Endodermal cell (in vitro differentiated cells): ENCODE measurements around the gene EP300. TPM values are rescaled to one million over a fixed set of nuclear protein-coding genes. Genes with fewer than 3 reads are reported as not detected.
"Not testable (repeated sequence)": the region's sequence is repeated elsewhere in the genome, so short reads cannot be mapped to it uniquely, and the experiment has no call there.

ENCODE experiments used
- DNase-seq: peaks from one replicate; pipeline ENCODE4 v3.0.0-alpha.2; 2017
- H3K27ac ChIP-seq: 2 replicates; pipeline ENCODE4 v1.5.1; 2013; ENCODE audit warnings: mild to moderate bottlenecking, low read depth, low read length, moderate library complexity
- H3K27me3 ChIP-seq: 2 replicates; pipeline ENCODE4 v1.6.1; 2013; ENCODE audit warnings: mild to moderate bottlenecking, low read length, moderate library complexity; ENCODE audit not compliant: insufficient read depth, control insufficient read depth, poor library complexity, severe bottlenecking
- H3K36me3 ChIP-seq: 2 replicates; pipeline ENCODE4 v1.7.0; 2013; ENCODE audit warnings: mild to moderate bottlenecking, low read length, moderate library complexity; ENCODE audit not compliant: control insufficient read depth, insufficient read depth
- H3K4me1 ChIP-seq: one replicate; pipeline ENCODE4 v1.7.0; 2013; ENCODE audit warnings: low read length; ENCODE audit not compliant: control insufficient read depth, insufficient read depth
- H3K4me3 ChIP-seq: 2 replicates; pipeline ENCODE4 v1.5.1; 2013; ENCODE audit warnings: mild to moderate bottlenecking, low read length, moderate library complexity
- H3K9ac ChIP-seq: 2 replicates; pipeline ENCODE4 v1.6.1; 2013; ENCODE audit warnings: mild to moderate bottlenecking, low read length, moderate library complexity; ENCODE audit not compliant: poor library complexity, severe bottlenecking; ENCODE audit errors: extremely low read depth
- H3K9me3 ChIP-seq: 2 replicates; pipeline ENCODE4 v1.6.1; 2013; ENCODE audit warnings: mild to moderate bottlenecking, low read length, moderate library complexity; ENCODE audit not compliant: control insufficient read depth
- H3K27ac Mint-ChIP-seq: 2 replicates; pipeline ENCODE4 v1.8.0; 2020; ENCODE audit warnings: mixed read lengths
- H3K27me3 Mint-ChIP-seq: 2 replicates; pipeline ENCODE4 v1.8.0; 2021; ENCODE audit warnings: mild to moderate bottlenecking, mixed read lengths; ENCODE audit not compliant: insufficient read depth
- H3K36me3 Mint-ChIP-seq: 2 replicates; pipeline ENCODE4 v1.8.0; 2020; ENCODE audit warnings: low read depth, mixed read lengths
- H3K4me1 Mint-ChIP-seq: 2 replicates; pipeline ENCODE4 v1.8.0; 2020; ENCODE audit warnings: mixed read lengths
- H3K4me3 Mint-ChIP-seq: 2 replicates; pipeline ENCODE4 v1.8.0; 2020; ENCODE audit warnings: mild to moderate bottlenecking, moderate library complexity, mixed read lengths
- H3K9me3 Mint-ChIP-seq: 2 replicates; pipeline ENCODE4 v1.8.0; 2020; ENCODE audit warnings: mild to moderate bottlenecking, mixed read lengths
- WGBS, 2 experiments: methylation state at CpG; one replicate each; pipeline versions ENCODE4 v1.1.5 to v1.1.7; 2013; ENCODE audit warnings: missing lambda C conversion rate in 2 of 2, mixed read lengths in 1 of 2; ENCODE audit not compliant: insufficient coverage in 1 of 2, insufficient read length in 1 of 2; 5-methylcytosine and 5-hydroxymethylcytosine counted together
- total RNA-seq, 2 donors: library from RNA; stranded (reverse); fragmentation: NEBNext Ultra II Directional in 1 of 2; extraction: Animal tissue kit (Norgen Biotek cat#: 25700) in 1 of 2; gene quantifications; 2 replicates in 1 of 2; 3 replicates in 1 of 2; pipeline ENCODE4 v1.2.1, GENCODE V29; 2021
- TF ChIP-seq, protein P1 (sequence below): fragments of 200-600 bp; sonication (generic); conservative IDR thresholded peaks from 2 replicates; pipeline ENCODE4 v1.5.0; 2021; ENCODE audit warnings: antibody characterized with exemption, mild to moderate bottlenecking

The EP300 gene
- total RNA-seq, 2 donors from 2014 or later = 95.5 to 130 TPM

DNA sequence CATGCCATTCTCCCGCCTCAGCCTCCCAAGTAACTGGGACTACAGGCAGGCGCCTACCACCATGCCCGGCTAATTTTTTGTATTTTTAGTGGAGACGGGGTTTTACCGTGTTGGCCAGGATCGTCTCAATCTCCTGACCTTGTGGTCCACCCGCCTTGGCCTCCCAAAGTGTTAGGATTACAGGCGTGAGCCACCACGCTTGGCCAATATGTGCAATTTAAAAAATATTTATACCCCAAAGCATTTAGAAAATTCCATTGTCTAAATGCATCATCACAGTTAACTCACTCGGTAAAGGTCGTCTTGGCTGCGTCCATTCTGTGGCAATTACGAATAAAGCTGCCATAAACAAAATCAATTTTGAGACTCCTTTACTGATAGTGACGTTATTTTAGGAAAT lies 36.2 kb downstream of the EP300 start:
- Histone ChIP-seq H3K27ac (no peak overlapping the region), H3K9ac (no peak overlapping the region), H3K9me3 (no peaks in the 10 kb centered on the region), H3K36me3 (peaks cover 92% of the 10 kb centered on the region), H3K4me1 (no peaks in the 10 kb centered on the region), H3K4me3 (no peak overlapping the region), H3K27me3 (no peaks in the 10 kb centered on the region)
- TF ChIP-seq, protein P1, sequence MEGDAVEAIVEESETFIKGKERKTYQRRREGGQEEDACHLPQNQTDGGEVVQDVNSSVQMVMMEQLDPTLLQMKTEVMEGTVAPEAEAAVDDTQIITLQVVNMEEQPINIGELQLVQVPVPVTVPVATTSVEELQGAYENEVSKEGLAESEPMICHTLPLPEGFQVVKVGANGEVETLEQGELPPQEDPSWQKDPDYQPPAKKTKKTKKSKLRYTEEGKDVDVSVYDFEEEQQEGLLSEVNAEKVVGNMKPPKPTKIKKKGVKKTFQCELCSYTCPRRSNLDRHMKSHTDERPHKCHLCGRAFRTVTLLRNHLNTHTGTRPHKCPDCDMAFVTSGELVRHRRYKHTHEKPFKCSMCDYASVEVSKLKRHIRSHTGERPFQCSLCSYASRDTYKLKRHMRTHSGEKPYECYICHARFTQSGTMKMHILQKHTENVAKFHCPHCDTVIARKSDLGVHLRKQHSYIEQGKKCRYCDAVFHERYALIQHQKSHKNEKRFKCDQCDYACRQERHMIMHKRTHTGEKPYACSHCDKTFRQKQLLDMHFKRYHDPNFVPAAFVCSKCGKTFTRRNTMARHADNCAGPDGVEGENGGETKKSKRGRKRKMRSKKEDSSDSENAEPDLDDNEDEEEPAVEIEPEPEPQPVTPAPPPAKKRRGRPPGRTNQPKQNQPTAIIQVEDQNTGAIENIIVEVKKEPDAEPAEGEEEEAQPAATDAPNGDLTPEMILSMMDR = no peak
- no peak for DNase-seq
- no peaks in the 10 kb centered on the region for H3K27me3 Mint-ChIP-seq
- H3K36me3 Mint-ChIP-seq = peaks cover 84% of the 10 kb centered on the region
- no peak overlapping the region for H3K27ac Mint-ChIP-seq
- no peaks in the 10 kb centered on the region for H3K4me1 Mint-ChIP-seq
- 96 to 97% methylated on average over 13 to 14 of the region's 14 CpGs for WGBS, 2 experiments
- H3K9me3 Mint-ChIP-seq = no peaks in the 10 kb centered on the region
- H3K4me3 Mint-ChIP-seq = no peak overlapping the region

DNA sequence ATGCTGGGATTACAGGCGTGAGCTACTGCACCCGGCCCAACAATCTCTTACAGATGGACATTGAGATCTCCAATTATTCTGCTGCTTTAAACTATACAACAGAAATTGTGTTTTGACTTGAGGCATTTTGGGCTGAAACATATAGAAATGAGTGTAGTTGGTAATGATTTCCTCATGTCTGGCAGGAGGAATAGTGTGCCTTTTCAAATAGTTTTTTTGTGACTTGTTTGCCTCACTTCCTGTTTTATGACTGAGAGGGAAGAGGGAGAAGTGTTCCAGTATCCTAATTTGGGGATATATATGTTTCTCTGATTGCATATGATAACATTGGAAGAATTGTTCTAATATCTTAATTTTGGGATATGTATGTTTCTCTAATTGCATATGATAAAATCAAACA lies 40.2 kb downstream of the EP300 start:
- no peak overlapping the region for H3K9ac ChIP-seq
- no peaks in the 10 kb centered on the region for H3K9me3 Mint-ChIP-seq
- no peak overlapping the region for H3K4me3 Mint-ChIP-seq
- DNase-seq = no peak
- H3K27me3 Mint-ChIP-seq = no peaks in the 10 kb centered on the region
- no peak overlapping the region for H3K4me3 ChIP-seq
- no peaks in the 10 kb centered on the region for H3K4me1 ChIP-seq
- no peak overlapping the region for H3K27ac Mint-ChIP-seq
- H3K27ac ChIP-seq = no peak overlapping the region
- no peaks in the 10 kb centered on the region for H3K4me1 Mint-ChIP-seq
- H3K27me3 ChIP-seq = no peaks in the 10 kb centered on the region
- H3K36me3 ChIP-seq = peaks cover 97% of the 10 kb centered on the region
- peaks cover 91% of the 10 kb centered on the region for H3K36me3 Mint-ChIP-seq
- TF ChIP-seq, protein P1 = no peak
- no peaks in the 10 kb centered on the region for H3K9me3 ChIP-seq
- 90 to 94% methylated on average over 2 of the region's 2 CpGs for WGBS, 2 experiments

DNA sequence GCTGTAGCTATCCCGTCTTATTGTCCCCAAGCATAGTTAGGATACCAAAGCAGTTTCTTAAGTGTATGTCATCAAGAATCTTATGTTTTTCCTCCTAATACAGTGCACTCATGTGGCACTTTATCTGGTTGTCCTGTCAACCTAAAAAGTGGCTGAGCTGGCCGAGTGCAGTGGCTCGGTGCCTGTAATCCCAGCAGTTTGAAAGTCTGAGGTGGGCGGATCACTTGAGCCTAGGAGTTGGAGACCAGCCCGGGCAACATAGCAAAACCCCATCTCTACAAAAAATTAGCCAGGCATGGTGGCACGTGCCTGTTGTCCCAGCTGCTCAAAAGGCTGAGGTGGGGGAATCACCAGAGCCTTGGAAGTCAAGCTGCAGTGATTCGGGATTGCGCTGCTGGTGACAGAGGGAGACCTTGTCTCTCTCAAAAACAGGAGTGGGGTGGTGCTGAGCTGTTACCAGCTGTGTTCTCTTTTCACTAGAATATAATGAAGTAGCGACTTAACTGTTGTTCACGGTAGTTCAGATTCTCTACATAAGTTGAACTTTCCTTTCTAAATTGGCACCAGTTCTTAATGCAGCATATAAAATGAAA lies 48.1 kb downstream of the EP300 start:
- TF ChIP-seq, protein P1 = no peak
- H3K9me3 Mint-ChIP-seq = no peaks in the 10 kb centered on the region
- H3K9ac ChIP-seq = no peak overlapping the region
- H3K36me3 Mint-ChIP-seq = peaks cover 91% of the 10 kb centered on the region
- H3K36me3 ChIP-seq = peaks cover 96% of the 10 kb centered on the region
- no peak overlapping the region for H3K27ac Mint-ChIP-seq
- H3K4me1 Mint-ChIP-seq = no peaks in the 10 kb centered on the region
- no peak overlapping the region for H3K4me3 Mint-ChIP-seq
- no peak overlapping the region for H3K4me3 ChIP-seq
- no peaks in the 10 kb centered on the region for H3K27me3 ChIP-seq
- WGBS, 2 experiments = 94 to 95% methylated on average over 9 to 10 of the region's 10 CpGs
- no peaks in the 10 kb centered on the region for H3K27me3 Mint-ChIP-seq
- DNase-seq = no peak
- no peaks in the 10 kb centered on the region for H3K9me3 ChIP-seq
- H3K27ac ChIP-seq = no peak overlapping the region
- H3K4me1 ChIP-seq = no peaks in the 10 kb centered on the region

DNA sequence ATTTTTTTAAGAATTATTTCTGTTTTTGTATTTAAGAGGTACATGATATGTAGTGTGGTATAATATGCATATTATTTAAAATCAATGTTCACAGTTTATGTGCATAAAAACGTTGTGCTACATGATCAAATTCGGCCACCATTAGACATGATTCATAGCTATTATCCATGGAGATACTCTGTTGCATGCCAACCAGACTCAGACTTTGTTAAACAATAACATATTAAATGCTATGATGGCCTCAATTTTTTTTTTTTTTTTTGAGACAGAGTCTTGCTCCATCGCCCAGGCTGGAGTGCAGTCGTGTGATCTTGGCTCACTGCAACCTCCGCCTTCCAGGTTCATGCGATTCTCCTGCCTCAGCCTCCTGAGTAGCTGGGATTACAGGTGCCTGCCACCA lies 53.5 kb downstream of the EP300 start:
- not testable (repeated sequence) for H3K9me3 ChIP-seq, H3K27ac Mint-ChIP-seq, H3K4me1 ChIP-seq, H3K4me3 Mint-ChIP-seq, H3K27me3 Mint-ChIP-seq, H3K4me1 Mint-ChIP-seq, H3K9ac ChIP-seq, H3K4me3 ChIP-seq, H3K27me3 ChIP-seq, DNase-seq, H3K9me3 Mint-ChIP-seq, H3K27ac ChIP-seq
- H3K36me3 ChIP-seq = peaks cover 90% of the 10 kb centered on the region
- WGBS, 2 experiments = 95 to 97% methylated on average over 5 to 6 of the region's 6 CpGs
- peaks cover 84% of the 10 kb centered on the region for H3K36me3 Mint-ChIP-seq
